ENCODE measurements around the gene PACS1.

PACS1 gene

GRCh38 chr11:66146074-66146473 lies 76.0 kb downstream of the PACS1 start:
- DNase-seq = no peak

- DNase-seq = no peak
Observed at GRCh38 chr11:66146940-66147339, 76.9 kb downstream of the PACS1 start.

GRCh38 chr11:66150140-66150539 lies 80.1 kb downstream of the PACS1 start:
- no peak for DNase-seq

- DNase-seq = no peak
Observed at GRCh38 chr11:66150725-66151124, 80.7 kb downstream of the PACS1 start.

GRCh38 chr11:66151273-66151672 lies 81.2 kb downstream of the PACS1 start:
- no peak for DNase-seq

GRCh38 chr11:66154109-66154508 lies 84.0 kb downstream of the PACS1 start:
- no peak for DNase-seq

GRCh38 chr11:66155387-66156073 lies 85.5 kb downstream of the PACS1 start:
- DNase-seq = no peak

- no peak for DNase-seq
Observed at GRCh38 chr11:66157182-66157864, 87.3 kb downstream of the PACS1 start.

GRCh38 chr11:66158156-66158555 lies 88.1 kb downstream of the PACS1 start:
- DNase-seq = no peak

- DNase-seq = no peak
Observed at GRCh38 chr11:66159324-66159984, 89.4 kb downstream of the PACS1 start.

- DNase-seq = no peak
Observed at GRCh38 chr11:66160709-66161108, 90.6 kb downstream of the PACS1 start.

- DNase-seq = no peak
Observed at GRCh38 chr11:66168289-66168688, 98.2 kb downstream of the PACS1 start.

- no peak for DNase-seq
Observed at GRCh38 chr11:66172146-66172545, 102.1 kb downstream of the PACS1 start.

GRCh38 chr11:66176650-66177049 lies 106.6 kb downstream of the PACS1 start:
- no peak for DNase-seq

- DNase-seq = no peak
Observed at GRCh38 chr11:66178183-66178582, 108.1 kb downstream of the PACS1 start.

- DNase-seq = no peak
Observed at GRCh38 chr11:66178871-66179270, 108.8 kb downstream of the PACS1 start.

GRCh38 chr11:66181632-66182315 lies 111.7 kb downstream of the PACS1 start:
- DNase-seq = no peak

- peak; percentile 52 to 57 for DNase-seq
Observed at GRCh38 chr11:66183494-66184048, 113.5 kb downstream of the PACS1 start.

- no peak for DNase-seq
Observed at GRCh38 chr11:66184728-66185127, 114.7 kb downstream of the PACS1 start.

- no peak for DNase-seq
Observed at GRCh38 chr11:66186470-66186869, 116.4 kb downstream of the PACS1 start.

GRCh38 chr11:66187453-66187852 lies 117.4 kb downstream of the PACS1 start:
- no peak for DNase-seq

- no peak for DNase-seq
Observed at GRCh38 chr11:66188580-66188979, 118.5 kb downstream of the PACS1 start.

All from CD4-positive, alpha-beta T cell treated with Interleukin-1 beta for 1 hour (primary cell).